Activated naive CD4-positive, alpha-beta T cell treated with anti-CD3 and anti-CD28 coated beads, Interleukin-2, amount 10 ng/mL, durations not matched to agents 7 days and 5 days (primary cell): ENCODE measurements around the gene SLAMF6.
"Not testable (repeated sequence)": the region's sequence is repeated elsewhere in the genome, so short reads cannot be mapped to it uniquely, and the experiment has no call there.

ENCODE experiments used
- CTCF ChIA-PET: fragments of 350-600 bp; sonication (Branson Sonifier 250); formaldehyde crosslinking; loops from one replicate; lab custom pipeline; 2021; ENCODE audit warnings: antibody characterized with exemption; lab: Charles Lee
- DNase-seq: peaks from one replicate; pipeline ENCODE4 v3.0.0-alpha.2; 2020
- H3K27ac Mint-ChIP-seq: one replicate; pipeline ENCODE4 v1.8.0; 2021; ENCODE audit warnings: mild to moderate bottlenecking, moderate library complexity, mixed read lengths
- H3K27me3 Mint-ChIP-seq: one replicate; pipeline ENCODE4 v1.8.0; 2021; ENCODE audit warnings: mild to moderate bottlenecking, mixed read lengths
- H3K36me3 Mint-ChIP-seq: one replicate; pipeline ENCODE4 v1.8.0; 2021; ENCODE audit warnings: mixed read lengths
- H3K4me1 Mint-ChIP-seq: one replicate; pipeline ENCODE4 v1.8.0; 2021; ENCODE audit warnings: mixed read lengths
- H3K4me3 Mint-ChIP-seq: one replicate; pipeline ENCODE4 v1.8.0; 2021; ENCODE audit warnings: mild to moderate bottlenecking, moderate library complexity, mixed read lengths
- H3K9me3 Mint-ChIP-seq: one replicate; pipeline ENCODE4 v1.8.0; 2021; ENCODE audit warnings: mixed read lengths

The SLAMF6 gene

GRCh38 chr1:160517519-160517918, 5.5 kb downstream of the SLAMF6 start:
- Mint-ChIP-seq H3K4me1 (peaks cover 79% of the 10 kb centered on the region), H3K9me3 (peaks cover 46% of the 10 kb centered on the region), H3K36me3 (peaks cover 56% of the 10 kb centered on the region)
- H3K27me3 Mint-ChIP-seq, DNase-seq, H3K4me3 Mint-ChIP-seq, CTCF ChIA-PET, H3K27ac Mint-ChIP-seq: not testable (repeated sequence)

- Mint-ChIP-seq H3K4me1 (peaks cover 65% of the 10 kb centered on the region), H3K36me3 (peaks cover 72% of the 10 kb centered on the region), H3K9me3 (peaks cover 53% of the 10 kb centered on the region)
- not testable (repeated sequence) for H3K27ac Mint-ChIP-seq, H3K27me3 Mint-ChIP-seq, DNase-seq, H3K4me3 Mint-ChIP-seq
- CTCF ChIA-PET, result interaction anchor here (0.6 to 1.1 kb wide), 2 partner anchors 84 to 90 kb away, joined by 3 to 6 read pairs; no protein-coding TSS in a partner anchor
Measured at GRCh38 chr1:160515908-160516307, 7.1 kb downstream of the SLAMF6 start.

GRCh38 chr1:160504651-160505050, 18.4 kb downstream of the SLAMF6 start:
- CTCF ChIA-PET, result no interaction called here
- Mint-ChIP-seq H3K4me1 (peaks cover 5% of the 10 kb centered on the region), H3K4me3 (no peak overlapping the region), H3K27me3 (no peaks in the 10 kb centered on the region), H3K9me3 (peaks cover 60% of the 10 kb centered on the region), H3K27ac (no peak overlapping the region), H3K36me3 (peaks cover 78% of the 10 kb centered on the region)
- no peak for DNase-seq

GRCh38 chr1:160503087-160503486, 20.0 kb downstream of the SLAMF6 start:
- peaks cover 5% of the 10 kb centered on the region for H3K4me1 Mint-ChIP-seq
- CTCF ChIA-PET, result no interaction called here
- H3K9me3 Mint-ChIP-seq, result peaks cover 61% of the 10 kb centered on the region
- no peaks in the 10 kb centered on the region for H3K27me3 Mint-ChIP-seq
- H3K36me3 Mint-ChIP-seq, result peaks cover 76% of the 10 kb centered on the region
- H3K4me3 Mint-ChIP-seq, result no peak overlapping the region
- DNase-seq, result no peak
- no peak overlapping the region for H3K27ac Mint-ChIP-seq

- Mint-ChIP-seq H3K4me1 (peaks cover 5% of the 10 kb centered on the region), H3K27ac (no peak overlapping the region)
Measured at GRCh38 chr1:160500321-160500990, 22.6 kb downstream of the SLAMF6 start.

GRCh38 chr1:160499631-160500030, 23.4 kb downstream of the SLAMF6 start:
- H3K27me3 Mint-ChIP-seq, result no peaks in the 10 kb centered on the region
- H3K36me3 Mint-ChIP-seq, result peaks cover 71% of the 10 kb centered on the region
- no peak for DNase-seq
- peaks cover 32% of the 10 kb centered on the region for H3K9me3 Mint-ChIP-seq
- H3K27ac Mint-ChIP-seq, result no peak overlapping the region
- no peak overlapping the region for H3K4me3 Mint-ChIP-seq
- CTCF ChIA-PET, result no interaction called here
- H3K4me1 Mint-ChIP-seq, result peaks cover 5% of the 10 kb centered on the region

More at GRCh38 chr1:160500321-160500990, 22.6 kb downstream of the SLAMF6 start:
- Mint-ChIP-seq H3K4me3 (no peak overlapping the region), H3K36me3 (peaks cover 66% of the 10 kb centered on the region), H3K27me3 (no peaks in the 10 kb centered on the region), H3K9me3 (peaks cover 35% of the 10 kb centered on the region)
- CTCF ChIA-PET, result no interaction called here
- DNase-seq, result no peak

- DNase-seq, CTCF ChIA-PET, H3K4me3 Mint-ChIP-seq, H3K27me3 Mint-ChIP-seq, H3K4me1 Mint-ChIP-seq, H3K27ac Mint-ChIP-seq: not testable (repeated sequence)
- Mint-ChIP-seq H3K36me3 (peaks cover 64% of the 10 kb centered on the region), H3K9me3 (peaks cover 27% of the 10 kb centered on the region)
Measured at GRCh38 chr1:160498301-160499065, 24.6 kb downstream of the SLAMF6 start.

GRCh38 chr1:160496334-160496733, 26.7 kb downstream of the SLAMF6 start:
- CTCF ChIA-PET, result no interaction called here
- Mint-ChIP-seq H3K27ac (no peak overlapping the region), H3K27me3 (no peaks in the 10 kb centered on the region), H3K9me3 (peaks cover 19% of the 10 kb centered on the region), H3K4me1 (no peaks in the 10 kb centered on the region), H3K36me3 (peaks cover 47% of the 10 kb centered on the region), H3K4me3 (no peak overlapping the region)
- no peak for DNase-seq

- H3K27ac Mint-ChIP-seq, result no peak overlapping the region
- peaks cover 15% of the 10 kb centered on the region for H3K9me3 Mint-ChIP-seq
- no peak for DNase-seq
- no peaks in the 10 kb centered on the region for H3K4me1 Mint-ChIP-seq
- H3K27me3 Mint-ChIP-seq, result no peaks in the 10 kb centered on the region
- CTCF ChIA-PET, result no interaction called here
- peaks cover 52% of the 10 kb centered on the region for H3K36me3 Mint-ChIP-seq
- no peak overlapping the region for H3K4me3 Mint-ChIP-seq
Measured at GRCh38 chr1:160494620-160495019, 28.4 kb downstream of the SLAMF6 start.

GRCh38 chr1:160492617-160493016, 30.4 kb downstream of the SLAMF6 start:
- Mint-ChIP-seq H3K27me3 (no peaks in the 10 kb centered on the region), H3K4me3 (no peak overlapping the region), H3K27ac (no peak overlapping the region), H3K36me3 (peaks cover 49% of the 10 kb centered on the region), H3K4me1 (no peaks in the 10 kb centered on the region), H3K9me3 (no peaks in the 10 kb centered on the region)
- DNase-seq, result no peak
- CTCF ChIA-PET, result no interaction called here

- H3K27me3 Mint-ChIP-seq, result no peaks in the 10 kb centered on the region
- peaks cover 46% of the 10 kb centered on the region for H3K36me3 Mint-ChIP-seq
Measured at GRCh38 chr1:160491981-160492380, 31.1 kb downstream of the SLAMF6 start.

GRCh38 chr1:160491017-160491416, 32.0 kb downstream of the SLAMF6 start:
- Mint-ChIP-seq H3K4me1 (no peaks in the 10 kb centered on the region), H3K9me3 (no peaks in the 10 kb centered on the region), H3K36me3 (peaks cover 52% of the 10 kb centered on the region), H3K27me3 (no peaks in the 10 kb centered on the region), H3K4me3 (no peak overlapping the region), H3K27ac (no peak overlapping the region)
- CTCF ChIA-PET, result no interaction called here
- DNase-seq, result no peak

More at GRCh38 chr1:160491981-160492380, 31.1 kb downstream of the SLAMF6 start:
- Mint-ChIP-seq H3K4me1 (no peaks in the 10 kb centered on the region), H3K9me3 (no peaks in the 10 kb centered on the region), H3K27ac (no peak overlapping the region), H3K4me3 (no peak overlapping the region)
- DNase-seq, result no peak
- CTCF ChIA-PET, result no interaction called here

GRCh38 chr1:160489513-160490261, 33.4 kb downstream of the SLAMF6 start:
- DNase-seq, result no peak
- H3K36me3 Mint-ChIP-seq, result peaks cover 48% of the 10 kb centered on the region
- no peak overlapping the region for H3K4me3 Mint-ChIP-seq
- no peaks in the 10 kb centered on the region for H3K27me3 Mint-ChIP-seq
- no peaks in the 10 kb centered on the region for H3K9me3 Mint-ChIP-seq
- no peak overlapping the region for H3K27ac Mint-ChIP-seq
- H3K4me1 Mint-ChIP-seq, result no peaks in the 10 kb centered on the region
- CTCF ChIA-PET, result no interaction called here

GRCh38 chr1:160488347-160489058, 34.6 kb downstream of the SLAMF6 start:
- Mint-ChIP-seq H3K27me3 (no peaks in the 10 kb centered on the region), H3K27ac (no peak overlapping the region), H3K9me3 (no peaks in the 10 kb centered on the region), H3K4me1 (no peaks in the 10 kb centered on the region), H3K36me3 (peaks cover 48% of the 10 kb centered on the region), H3K4me3 (no peak overlapping the region)
- no peak for DNase-seq
- CTCF ChIA-PET, result no interaction called here
